Prostate gland (tissue), 2 donors: Measurements from ENCODE around the gene CCNO.

Experiments
- CTCF ChIP-seq, 4 experiments: fragments of 200-600 bp in 2 of 4; fragments of 450-650 bp in 2 of 4; sonication (generic) in 2 of 4; IDR thresholded peaks; 1 replicate in 3 of 4; 2 replicates in 1 of 4; pipeline ENCODE4 v1.5.1; 2016 to 2019; ENCODE audit warnings: antibody characterized with exemption in 4 of 4, mild to moderate bottlenecking in 2 of 4, moderate library complexity in 2 of 4
- POLR2A ChIP-seq: fragments of 450-650 bp; IDR thresholded peaks from one replicate; pipeline ENCODE4 v1.6.1; 2016; ENCODE audit warnings: antibody characterized with exemption, mild to moderate bottlenecking

- no peak for TF ChIP-seq CTCF (IDR thresholded peaks at IDR 0.05)
- no peak for TF ChIP-seq POLR2A
Observed at GRCh38 chr5:55278778-55279177, 45.4 kb upstream of the CCNO start.
